Common myeloid progenitor, CD34-positive (primary cell): Measurements from ENCODE around the gene CEBPG.

ENCODE experiments used
- CTCF ChIA-PET: fragments of 350-600 bp; sonication (Branson Sonifier 250); formaldehyde crosslinking; loops from one replicate; lab custom pipeline; 2021; ENCODE audit warnings: antibody characterized with exemption; lab: Charles Lee
- POLR2A ChIA-PET: fragments of 350-600 bp; sonication (Branson Sonifier 250); formaldehyde crosslinking; loops from one replicate; lab custom pipeline; 2021; ENCODE audit warnings: antibody characterized with exemption; lab: Charles Lee
- DNase-seq, 3 donors: peaks; one replicate each; pipeline versions ENCODE4 v3.0.0 to v3.0.0-alpha.2; 2013
- H3K27ac ChIP-seq, 2 experiments: 1 replicate in 1 of 2; 2 replicates in 1 of 2; pipeline ENCODE4 v1.7.0; 2013; ENCODE audit warnings: inconsistent platforms in 2 of 2, low read length in 2 of 2, mild to moderate bottlenecking in 2 of 2, low read depth in 1 of 2, moderate library complexity in 1 of 2; ENCODE audit not compliant: severe bottlenecking in 2 of 2, insufficient read depth in 1 of 2, poor library complexity in 1 of 2
- H3K27me3 ChIP-seq, 5 experiments: replicated peaks in 2 of 5; 1 replicate in 3 of 5; 2 replicates in 2 of 5; pipeline versions ENCODE4 v1.6.1 to v1.7.0; 2013; ENCODE audit warnings: low read length in 4 of 5, mild to moderate bottlenecking in 2 of 5, moderate library complexity in 2 of 5, inconsistent platforms in 1 of 5; ENCODE audit not compliant: insufficient read depth in 5 of 5, control insufficient read depth in 4 of 5
- H3K36me3 ChIP-seq, 4 experiments: 1 replicate in 2 of 4; 2 replicates in 2 of 4; pipeline versions ENCODE4 v1.6.1 to v1.7.0; 2013; ENCODE audit warnings: low read length in 3 of 4, control low read depth in 1 of 4, mild to moderate bottlenecking in 1 of 4; ENCODE audit not compliant: control insufficient read depth in 4 of 4, insufficient read depth in 4 of 4
- H3K4me1 ChIP-seq, 4 experiments: 1 replicate in 3 of 4; 2 replicates in 1 of 4; pipeline versions ENCODE4 v1.6.1 to v1.7.1; 2013; ENCODE audit warnings: low read length in 3 of 4, mild to moderate bottlenecking in 3 of 4, control low read depth in 1 of 4, inconsistent platforms in 1 of 4, moderate library complexity in 1 of 4; ENCODE audit not compliant: control insufficient read depth in 4 of 4, insufficient read depth in 4 of 4; ENCODE audit errors: control extremely low read depth in 1 of 4
- H3K4me3 ChIP-seq, 7 experiments: 1 replicate in 4 of 7; 2 replicates in 3 of 7; pipeline versions ENCODE4 v1.5.1 to v1.7.0; 2013; ENCODE audit warnings: mild to moderate bottlenecking in 7 of 7, low read length in 6 of 7, moderate library complexity in 6 of 7, inconsistent platforms in 2 of 7, low read depth in 2 of 7, control low read depth in 1 of 7; ENCODE audit not compliant: insufficient read depth in 4 of 7, control insufficient read depth in 1 of 7; ENCODE audit errors: extremely low read depth in 1 of 7
- H3K9me3 ChIP-seq, 5 experiments: 1 replicate in 4 of 5; 2 replicates in 1 of 5; pipeline versions ENCODE4 v1.6.1 to v1.7.1; 2013; ENCODE audit warnings: low read length in 4 of 5, mild to moderate bottlenecking in 2 of 5, inconsistent platforms in 1 of 5, low read depth in 1 of 5, moderate library complexity in 1 of 5; ENCODE audit not compliant: control insufficient read depth in 4 of 5, insufficient read depth in 2 of 5; ENCODE audit errors: control extremely low read depth in 1 of 5
- WGBS: methylation state at CpG from one replicate; pipeline ENCODE4 v1.1.5; 2013; ENCODE audit not compliant: insufficient coverage; 5-methylcytosine and 5-hydroxymethylcytosine counted together

The CEBPG gene

DNA sequence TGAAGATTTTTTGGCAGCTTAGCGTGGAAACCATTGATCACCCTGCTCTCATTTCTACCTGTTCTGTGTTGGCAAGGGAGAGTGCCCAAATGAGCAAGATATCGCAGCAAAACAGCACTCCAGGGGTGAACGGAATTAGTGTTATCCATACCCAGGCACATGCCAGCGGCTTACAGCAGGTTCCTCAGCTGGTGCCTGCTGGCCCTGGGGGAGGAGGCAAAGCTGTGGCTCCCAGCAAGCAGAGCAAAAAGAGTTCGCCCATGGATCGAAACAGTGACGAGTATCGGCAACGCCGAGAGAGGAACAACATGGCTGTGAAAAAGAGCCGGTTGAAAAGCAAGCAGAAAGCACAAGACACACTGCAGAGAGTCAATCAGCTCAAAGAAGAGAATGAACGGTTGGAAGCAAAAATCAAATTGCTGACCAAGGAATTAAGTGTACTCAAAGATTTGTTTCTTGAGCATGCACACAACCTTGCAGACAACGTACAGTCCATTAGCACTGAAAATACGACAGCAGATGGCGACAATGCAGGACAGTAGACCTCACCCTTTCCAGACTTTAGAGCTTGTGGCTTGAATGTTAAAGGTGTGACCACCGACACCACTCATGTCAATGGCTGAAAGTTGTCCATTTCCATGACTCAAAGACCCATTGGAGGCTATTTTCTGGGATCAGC lies 5.8 kb downstream of the CEBPG start:
- peaks cover 7 to 44% (median 11%) of the 10 kb centered on the region in 4 experiments for H3K36me3 ChIP-seq
- WGBS, result 99% methylated on average over 15 of the region's 16 CpGs
- no peaks in the 10 kb centered on the region for H3K27me3 ChIP-seq
- no peaks in the 10 kb centered on the region for H3K9me3 ChIP-seq
- H3K4me3 ChIP-seq, result no peak overlapping the region
- no peak for DNase-seq
- ChIA-PET POLR2A (no interaction called here), CTCF (interaction anchor here (0.6 to 4.0 kb wide), 2 partner anchors 22 to 138 kb away, joined by 3 to 19 read pairs; no protein-coding TSS in a partner anchor)
- peaks cover 8 to 18% (median 13%) of the 10 kb centered on the region in 4 experiments for H3K4me1 ChIP-seq
- no peak overlapping the region for H3K27ac ChIP-seq

DNA sequence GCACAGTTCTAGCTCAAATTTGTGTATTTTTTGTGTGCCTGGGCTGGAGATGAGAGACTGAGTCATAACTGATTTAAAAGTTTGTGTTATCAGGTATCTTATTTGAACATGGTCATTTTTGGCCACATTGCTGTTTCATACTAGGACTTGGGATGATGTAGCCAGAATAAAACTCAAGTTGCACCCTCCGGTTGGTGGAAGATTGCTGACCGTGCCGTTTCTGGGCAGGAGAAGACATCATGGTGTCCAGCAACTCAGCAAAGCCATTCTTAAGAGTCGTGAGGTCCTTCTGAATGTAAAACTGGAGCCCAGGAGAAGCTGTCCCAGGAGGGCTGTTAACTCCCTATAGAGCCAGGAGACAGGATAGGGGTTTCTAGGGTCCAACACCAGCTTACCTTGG lies 7.6 kb downstream of the CEBPG start:
- no peak overlapping the region for H3K27ac ChIP-seq
- no peaks in the 10 kb centered on the region for H3K27me3 ChIP-seq
- H3K9me3 ChIP-seq, result no peaks in the 10 kb centered on the region
- no peak for DNase-seq
- no peak overlapping the region for H3K4me3 ChIP-seq
- ChIA-PET POLR2A (no interaction called here), CTCF (no interaction called here)
- peaks cover 0 to 5% (median 0%) of the 10 kb centered on the region in 4 experiments for H3K4me1 ChIP-seq
- H3K36me3 ChIP-seq, result peaks cover 9 to 43% (median 13%) of the 10 kb centered on the region in 4 experiments
- WGBS, result 96% methylated on average over 4 of the region's 4 CpGs

GRCh38 chr19:33382006-33382405 lies 8.5 kb downstream of the CEBPG start:
- Histone ChIP-seq H3K27me3 (no peaks in the 10 kb centered on the region), H3K27ac (no peak overlapping the region), H3K4me3 (no peak overlapping the region), H3K4me1 (no peaks in the 10 kb centered on the region), H3K9me3 (no peaks in the 10 kb centered on the region), H3K36me3 (peaks cover 9 to 51% (median 13%) of the 10 kb centered on the region in 4 experiments)
- no peak for DNase-seq
- ChIA-PET CTCF (interaction anchor here (1.3 to 1.6 kb wide), 2 partner anchors 80 to 139 kb away, joined by 5 to 9 read pairs; partner anchors contain the start of gene CEBPA), POLR2A (interaction anchor here (0.6 to 1.0 kb wide), 2 partner anchors 18 to 362 kb away, joined by 3 to 7 read pairs; no protein-coding TSS in a partner anchor)
- 96% methylated on average over 3 of the region's 4 CpGs for WGBS

- Histone ChIP-seq H3K27me3 (no peaks in the 10 kb centered on the region), H3K9me3 (no peaks in the 10 kb centered on the region), H3K36me3 (peaks cover 9 to 60% (median 17%) of the 10 kb centered on the region in 4 experiments), H3K4me3 (no peak overlapping the region), H3K4me1 (no peaks in the 10 kb centered on the region), H3K27ac (no peak overlapping the region)
- no peak for DNase-seq
- ChIA-PET CTCF (interaction anchor here (0.9 to 1.9 kb wide), 7 partner anchors 9 to 147 kb away, joined by 3 to 15 read pairs (median 5); partner anchors contain the start of genes CEBPA and CEBPG), POLR2A (no interaction called here)
- WGBS, result 96% methylated on average over 4 of the region's 4 CpGs
These were observed 9.5 kb downstream of the CEBPG start for GRCh38 chr19:33382982-33383381.

DNA sequence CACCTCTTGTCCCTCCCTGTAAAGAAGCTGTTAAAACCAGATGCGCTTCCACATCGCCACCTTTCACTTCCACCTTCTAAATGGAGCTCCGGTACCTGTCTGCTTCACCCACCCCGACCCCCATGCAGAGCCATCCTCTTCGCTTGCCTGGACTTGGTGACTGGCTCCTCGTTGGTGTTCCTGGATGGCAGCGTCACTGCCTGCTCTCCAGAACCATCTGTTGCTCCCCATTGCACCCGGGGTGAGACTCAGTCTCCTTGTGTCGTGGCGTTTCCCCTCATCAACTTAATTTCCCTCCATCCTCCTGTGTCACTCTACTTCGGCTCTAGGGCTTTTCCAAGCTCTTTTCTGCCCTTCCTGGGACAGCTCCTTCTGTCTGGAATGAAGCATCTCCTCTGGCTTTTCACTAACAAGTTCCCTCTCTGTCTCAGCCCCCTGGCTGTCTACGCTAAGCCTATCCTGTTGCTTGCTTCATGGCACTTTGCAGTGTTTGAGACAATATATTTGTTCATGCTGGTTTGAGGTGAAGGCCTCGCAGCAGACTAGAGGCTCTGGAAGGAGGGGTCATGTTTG lies 10.3 kb downstream of the CEBPG start:
- no peak for DNase-seq
- H3K27me3 ChIP-seq, result no peaks in the 10 kb centered on the region
- H3K36me3 ChIP-seq, result peaks cover 9 to 58% (median 17%) of the 10 kb centered on the region in 4 experiments
- WGBS, result 98% methylated on average over 13 of the region's 13 CpGs
- no peaks in the 10 kb centered on the region for H3K4me1 ChIP-seq
- H3K27ac ChIP-seq, result no peak overlapping the region
- H3K4me3 ChIP-seq, result no peak overlapping the region
- ChIA-PET CTCF (interaction anchor here (0.9 to 2.1 kb wide), 9 partner anchors 8 to 175 kb away, joined by 3 to 15 read pairs (median 5); partner anchors contain the start of genes CEBPA and CEBPG), POLR2A (no interaction called here)
- no peaks in the 10 kb centered on the region for H3K9me3 ChIP-seq

DNA sequence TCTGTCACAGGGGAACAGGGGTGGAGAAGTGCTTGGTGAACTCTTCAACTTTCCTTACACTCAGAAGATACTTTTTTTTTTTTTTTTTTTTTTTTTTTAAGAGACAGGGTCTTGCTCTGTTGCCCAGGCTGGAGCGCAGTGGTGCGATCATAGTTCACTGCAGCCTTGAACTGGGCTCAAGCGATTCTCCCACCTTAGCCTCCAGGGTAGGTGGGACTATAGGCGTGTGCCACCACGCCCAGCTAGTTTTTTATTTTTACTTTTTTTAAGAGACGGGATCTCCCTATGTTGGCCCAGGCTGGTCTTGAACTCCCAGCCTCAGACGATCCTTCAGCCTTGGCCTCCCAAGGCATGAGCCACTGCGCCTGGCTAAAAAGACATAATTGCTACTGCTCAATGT lies 11.5 kb downstream of the CEBPG start:
- peaks cover 0 to 4% (median under 1%) of the 10 kb centered on the region in 4 experiments for H3K4me1 ChIP-seq
- no peaks in the 10 kb centered on the region for H3K27me3 ChIP-seq
- H3K9me3 ChIP-seq, result no peaks in the 10 kb centered on the region
- no peak overlapping the region for H3K4me3 ChIP-seq
- 90% methylated on average over 8 of the region's 8 CpGs for WGBS
- H3K27ac ChIP-seq, result no peak overlapping the region
- peaks cover 4 to 48% (median 10%) of the 10 kb centered on the region in 4 experiments for H3K36me3 ChIP-seq
- no peak for DNase-seq
- POLR2A ChIA-PET, result no interaction called here
- CTCF ChIA-PET, result interaction anchor here (1.0 to 2.1 kb wide), 5 partner anchors 11 to 139 kb away, joined by 3 to 15 read pairs (median 6); partner anchors contain the start of gene CEBPG
